K562 (cell line): ENCODE data around the gene BICC1. TPM values are rescaled to one million over a fixed set of nuclear protein-coding genes. Genes with fewer than 3 reads are reported as not detected.

ENCODE experiments used
- ATAC-seq: fragments of 200-7000 bp; cut with Tn5 transposase; 3 replicates; pipeline ENCODE4 v1.9.1; 2020; ENCODE audit warnings: moderate library complexity
- BruUV-seq: library from RNA; stranded (reverse); fragments of 400-500 nt; replicated peaks from 2 replicates; lab custom pipeline; 2021; lab: Mats Ljungman, UMichigan
- CTCF ChIA-PET: fragments of 300-600 bp; formaldehyde crosslinking; extraction: SDS; loops from one replicate; lab custom pipeline; 2021; ENCODE audit warnings: low intra/inter-chr PET ratio; lab: Yijun Ruan, JAX
- POLR2A ChIA-PET: fragments of 300-600, 350-650 bp; sonication (Branson Sonifier 250); formaldehyde crosslinking; extraction: SDS; loops from one replicate; lab custom pipeline; 2021; ENCODE audit warnings: antibody characterized with exemption, inconsistent platforms; lab: Yijun Ruan, JAX
- DNase-seq, 4 experiments: peaks; one replicate each; pipeline versions ENCODE4 v3.0.0 to v3.0.0-alpha.2; 2011 to 2018; ENCODE audit warnings: low spot score in 3 of 4, mixed read lengths in 3 of 4; ENCODE audit errors: extremely low read depth in 1 of 4
- FAIRE-seq: peaks from 2 replicates; lab custom pipeline; 2011; peaks lifted over from hg19 to GRCh38; lab: Jason Lieb, UNC
- H2AFZ ChIP-seq: 2 replicates; pipeline ENCODE4 v1.6.0; 2011; ENCODE audit warnings: low read depth, low read length, control low read depth, inconsistent platforms
- H3K27ac ChIP-seq: fragments of 200-600 bp; 3 replicates; pipeline ENCODE4 v1.8.0; 2011; ENCODE audit warnings: low read depth, mild to moderate bottlenecking, control low read depth, inconsistent platforms, low read length, moderate library complexity, mixed read lengths; ENCODE audit errors: extremely low read depth
- H3K27me3 ChIP-seq, 2 experiments: fragments of 300-600 bp in 1 of 2; 2 replicates in 1 of 2; 3 replicates in 1 of 2; pipeline versions ENCODE4 v1.6.0 to v1.8.0; 2011; ENCODE audit warnings: inconsistent platforms in 2 of 2, low read length in 2 of 2, mild to moderate bottlenecking in 1 of 2, mixed read lengths in 1 of 2, moderate library complexity in 1 of 2; ENCODE audit not compliant: control insufficient read depth in 2 of 2, insufficient read depth in 2 of 2
- H3K36me3 ChIP-seq: fragments of 300-600 bp; 3 replicates; pipeline ENCODE4 v1.8.0; 2011; ENCODE audit warnings: mild to moderate bottlenecking, low read length, inconsistent platforms; ENCODE audit not compliant: control insufficient read depth, insufficient read depth
- H3K4me1 ChIP-seq, 2 experiments: fragments of 200-600 bp in 1 of 2; replicated peaks in 1 of 2; 2 replicates in 1 of 2; 3 replicates in 1 of 2; pipeline versions ENCODE4 v1.5.1 to v1.8.0; 2011; ENCODE audit warnings: inconsistent platforms in 2 of 2, low read length in 2 of 2, mild to moderate bottlenecking in 1 of 2, mixed read lengths in 1 of 2, moderate library complexity in 1 of 2; ENCODE audit not compliant: control insufficient read depth in 2 of 2, insufficient read depth in 2 of 2
- H3K4me2 ChIP-seq: 2 replicates; pipeline ENCODE4 v1.6.1; 2011; ENCODE audit warnings: low read length, control low read depth, inconsistent platforms, mixed read lengths; ENCODE audit not compliant: insufficient read depth
- H3K4me3 ChIP-seq: fragments of 200-600 bp; sonication (generic), shearing (Covaris generic); 2 replicates; pipeline ENCODE4 v1.5.1; 2016; ENCODE audit warnings: control low read depth, inconsistent platforms
- H3K79me2 ChIP-seq: fragments of 200-600 bp; 3 replicates; pipeline ENCODE4 v1.8.0; 2011; ENCODE audit warnings: low read length, inconsistent platforms; ENCODE audit not compliant: control insufficient read depth, insufficient read depth
- H3K9ac ChIP-seq, 2 experiments: 2 replicates each; pipeline versions ENCODE4 v1.6.0 to v1.6.1; 2011; ENCODE audit warnings: low read depth in 2 of 2, low read length in 2 of 2, control low read depth in 1 of 2, inconsistent platforms in 1 of 2, mild to moderate bottlenecking in 1 of 2, mixed read lengths in 1 of 2; ENCODE audit not compliant: insufficient read depth in 1 of 2
- H3K9me1 ChIP-seq: one replicate; pipeline ENCODE4 v1.6.0; 2011; ENCODE audit warnings: inconsistent platforms, mild to moderate bottlenecking, low read length, moderate library complexity; ENCODE audit not compliant: control insufficient read depth, insufficient read depth
- H3K9me3 ChIP-seq: replicated peaks from 2 replicates; pipeline ENCODE4 v1.5.1; 2011; ENCODE audit warnings: low read depth, low read length, inconsistent platforms; ENCODE audit not compliant: control insufficient read depth, insufficient read depth
- H4K20me1 ChIP-seq: replicated peaks from 2 replicates; pipeline ENCODE4 v1.6.1; 2011; ENCODE audit warnings: low read length, inconsistent platforms, mixed read lengths; ENCODE audit not compliant: control insufficient read depth, insufficient read depth
- ARID3B ChIP-seq: fragments of 250-450 bp; sonication (Bioruptor Pico); IDR thresholded peaks from 2 replicates; pipeline ENCODE4 v1.4.0; 2020; ENCODE audit warnings: borderline replicate concordance
- CBX2 ChIP-seq: fragments of 200-600 bp; sonication (generic); IDR thresholded peaks from one replicate; pipeline ENCODE4 v1.6.1; 2012; ENCODE audit warnings: mild to moderate bottlenecking, low read length, inconsistent platforms; ENCODE audit not compliant: insufficient read depth, poor library complexity, severe bottlenecking
- CREB3L1 ChIP-seq: fragments of 450-650 bp; IDR thresholded peaks from 2 replicates; pipeline ENCODE4 v1.6.1; 2014; ENCODE audit warnings: low read depth, mild to moderate bottlenecking, moderate library complexity, borderline replicate concordance
- MCM5 ChIP-seq: fragments of 450-650 bp; IDR thresholded peaks from 2 replicates; pipeline ENCODE4 v1.6.1; 2016; ENCODE audit warnings: low read depth
- TCF3 ChIP-seq: sonication (generic); formaldehyde crosslinking; IDR thresholded peaks from 2 replicates; pipeline ENCODE4 v1.4.0; 2020; ENCODE audit warnings: mild to moderate bottlenecking, missing genetic modification reagents
- ZKSCAN8 ChIP-seq: fragments of 200-800 bp; sonication (Bioruptor generic); IDR thresholded peaks from 2 replicates; pipeline ENCODE4 v1.6.1; 2016; ENCODE audit warnings: missing genetic modification characterization, missing compliant biosample characterization
- ZNF143 ChIP-seq: sonication (generic); formaldehyde crosslinking; IDR thresholded peaks from 2 replicates; pipeline ENCODE4 v1.9.0; 2022; ENCODE audit warnings: mild to moderate bottlenecking, missing genetic modification reagents
- ZNF354B ChIP-seq: fragments of 250-450 bp; sonication (Bioruptor Pico); IDR thresholded peaks from 2 replicates; pipeline ENCODE4 v1.4.0; 2020
- ZNF57 ChIP-seq: fragments of 450-650 bp; formaldehyde crosslinking; IDR thresholded peaks from 2 replicates; pipeline ENCODE4 v1.4.0; 2020; ENCODE audit warnings: mild to moderate bottlenecking, moderate library complexity
- WGBS: fragments of 100-300 bp; shearing (Covaris generic); methylation state at CpG from one replicate; pipeline ENCODE4 v1.1.6; 2016; ENCODE audit warnings: low coverage, mixed read lengths; ENCODE audit not compliant: insufficient coverage; ENCODE audit errors: missing lambda C conversion rate; 5-methylcytosine and 5-hydroxymethylcytosine counted together
- in situ Hi-C: fragments of 300-500 bp; cut with MboI; formaldehyde crosslinking; loops from 4 replicates; pipeline ENCODE4 v1.15.0; 2018; ENCODE audit warnings: inconsistent platforms, mixed read lengths
- intact Hi-C: fragments of 100-400 bp; cut with micrococcal nuclease; formaldehyde crosslinking; loops from 2 replicates; pipeline ENCODE4 v1.14.2; 2022
- polyA plus RNA-seq, 8 experiments: library from polyadenylated mRNA; depleted of rRNA in 4 of 8; stranded (reverse) in 5 of 8; unstranded in 3 of 8; fragments of >200 nt; fragmentation: Nextera tagmentation in 2 of 8; fragmentation: Illumina TruSeq in 1 of 8; extraction: Ambion mirVana in 2 of 8; extraction: Trizol in 1 of 8; gene quantifications; 2 replicates each; pipeline versions ENCODE4 v1.2.1 to v1.2.3, GENCODE V29; 2011 to 2014; ENCODE audit warnings: inconsistent platforms in 1 of 8, missing spikeins in 1 of 8
- total RNA-seq, 7 experiments: library from RNA; depleted of rRNA in 6 of 7; stranded (reverse); fragments of >200 nt in 6 of 7; fragmentation: Illumina TruSeq in 2 of 7; extraction: Trizol in 2 of 7; gene quantifications; 2 replicates each; pipeline versions ENCODE4 v1.2.1 to v1.2.3, GENCODE V29; 2011 to 2021; ENCODE audit warnings: low replicate concordance in 1 of 7
- TF ChIP-seq, protein P1 (sequence below): fragments of 250-450 bp; sonication (Bioruptor Pico); IDR thresholded peaks from 2 replicates; pipeline ENCODE4 v1.5.0; 2020; ENCODE audit warnings: mild to moderate bottlenecking, borderline replicate concordance

BICC1 gene
- total and polyA plus RNA-seq, 9 of the 15 experiments (the other 6 are each of a cell fraction or from before 2014, with no cell fraction given): not detected

DNA sequence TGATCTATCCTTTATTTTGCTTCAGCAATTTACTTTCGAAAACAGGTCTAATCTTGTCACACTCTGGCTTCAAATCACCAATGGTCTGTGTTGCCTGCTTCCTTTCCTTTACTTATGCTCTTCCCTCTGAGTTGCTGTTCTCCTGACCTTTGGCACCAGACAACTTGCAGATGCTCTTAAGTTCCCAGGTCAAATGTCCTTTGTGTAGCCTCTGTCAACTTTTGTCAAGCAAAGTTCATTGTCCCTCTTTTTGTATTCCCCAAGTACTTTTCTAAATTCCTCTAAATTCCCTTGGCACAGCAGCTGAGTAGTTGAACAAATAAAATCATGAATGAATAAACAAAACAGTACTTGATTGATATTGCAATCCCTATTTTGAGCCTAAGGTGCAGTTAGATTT is 289.4 kb downstream of the BICC1 start:
- ATAC-seq: no peak
- Histone ChIP-seq H3K27me3 (no peaks in the 10 kb centered on the region), H4K20me1 (no peaks in the 10 kb centered on the region), H3K4me1 (no peaks in the 10 kb centered on the region), H3K79me2 (no peaks in the 10 kb centered on the region), H3K4me2 (no peak overlapping the region), H3K27ac (no peak overlapping the region), H2AFZ (no peak overlapping the region), H3K4me3 (no peak overlapping the region), H3K9ac (no peak overlapping the region), H3K36me3 (no peaks in the 10 kb centered on the region), H3K9me1 (no peaks in the 10 kb centered on the region), H3K9me3 (no peaks in the 10 kb centered on the region)
- in situ Hi-C loops: no loop called here
- POLR2A ChIA-PET: interaction anchor here (0.6 kb wide), 1 partner anchor 92 kb away, joined by 3 read pairs; no protein-coding TSS in a partner anchor
- WGBS: 0% methylated on average over 1 of the region's 1 CpG
- TF ChIP-seq ZKSCAN8: no peak
- TF ChIP-seq ZNF354B: no peak
- FAIRE-seq: no peak
- intact Hi-C loops: no loop called here
- CTCF ChIA-PET: no interaction called here
- no TSS peak for BruUV-seq
- no peak for DNase-seq

- ATAC-seq (no peak), FAIRE-seq (no peak), DNase-seq (no peak)
- H3K4me2 ChIP-seq: no peak overlapping the region
- no peaks in the 10 kb centered on the region for H4K20me1 ChIP-seq
- ChIA-PET CTCF (no interaction called here), POLR2A (no interaction called here)
- intact Hi-C loops (no loop called here), in situ Hi-C loops (no loop called here)
- no peak overlapping the region for H3K4me3 ChIP-seq
- no TSS peak for BruUV-seq
- no peaks in the 10 kb centered on the region for H3K9me1 ChIP-seq
- H3K79me2 ChIP-seq: no peaks in the 10 kb centered on the region
- H3K9ac ChIP-seq: no peak overlapping the region
- H3K27me3 ChIP-seq: no peaks in the 10 kb centered on the region
- H2AFZ ChIP-seq: no peak overlapping the region
- no peaks in the 10 kb centered on the region for H3K4me1 ChIP-seq
- no peak overlapping the region for H3K27ac ChIP-seq
- WGBS: 0% methylated on average over 1 of the region's 1 CpG
- no peaks in the 10 kb centered on the region for H3K36me3 ChIP-seq
- no peaks in the 10 kb centered on the region for H3K9me3 ChIP-seq
- TF ChIP-seq CREB3L1 (no peak), CBX2 (no peak), ZNF57 (CRISPR knock-in tag) (no peak), ARID3B (no peak), MCM5 (no peak), ZNF143 (no peak), TCF3 (CRISPR knock-in tag) (no peak)
- TF ChIP-seq, protein P1, sequence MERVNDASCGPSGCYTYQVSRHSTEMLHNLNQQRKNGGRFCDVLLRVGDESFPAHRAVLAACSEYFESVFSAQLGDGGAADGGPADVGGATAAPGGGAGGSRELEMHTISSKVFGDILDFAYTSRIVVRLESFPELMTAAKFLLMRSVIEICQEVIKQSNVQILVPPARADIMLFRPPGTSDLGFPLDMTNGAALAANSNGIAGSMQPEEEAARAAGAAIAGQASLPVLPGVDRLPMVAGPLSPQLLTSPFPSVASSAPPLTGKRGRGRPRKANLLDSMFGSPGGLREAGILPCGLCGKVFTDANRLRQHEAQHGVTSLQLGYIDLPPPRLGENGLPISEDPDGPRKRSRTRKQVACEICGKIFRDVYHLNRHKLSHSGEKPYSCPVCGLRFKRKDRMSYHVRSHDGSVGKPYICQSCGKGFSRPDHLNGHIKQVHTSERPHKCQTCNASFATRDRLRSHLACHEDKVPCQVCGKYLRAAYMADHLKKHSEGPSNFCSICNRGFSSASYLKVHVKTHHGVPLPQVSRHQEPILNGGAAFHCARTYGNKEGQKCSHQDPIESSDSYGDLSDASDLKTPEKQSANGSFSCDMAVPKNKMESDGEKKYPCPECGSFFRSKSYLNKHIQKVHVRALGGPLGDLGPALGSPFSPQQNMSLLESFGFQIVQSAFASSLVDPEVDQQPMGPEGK (CRISPR knock-in tag): no peak
Observed at GRCh38 chr10:58806323-58806722, 293.7 kb downstream of the BICC1 start.
